HL-60 (cell line): Measurements from ENCODE around the gene SBSN.

ENCODE experiments used
- DNase-seq, 2 experiments: peaks; one replicate each; pipeline ENCODE4 v3.0.0-alpha.2; 2010 to 2020; ENCODE audit warnings: low read depth in 1 of 2, low spot score in 1 of 2
- H3K27ac ChIP-seq: fragments of 250-450 bp; sonication (Bioruptor Pico); replicated peaks from 2 replicates; pipeline ENCODE4 v1.5.1; 2020; ENCODE audit warnings: mild to moderate bottlenecking, moderate library complexity
- H3K27me3 ChIP-seq: fragments of 250-450 bp; sonication (Bioruptor Pico); 2 replicates; pipeline ENCODE4 v1.5.1; 2021; ENCODE audit warnings: mild to moderate bottlenecking, moderate library complexity; ENCODE audit not compliant: insufficient read depth, poor library complexity, severe bottlenecking
- H3K4me3 ChIP-seq: replicated peaks from 2 replicates; pipeline ENCODE4 v1.5.1; 2011; ENCODE audit warnings: mild to moderate bottlenecking, control low read depth, low read length; ENCODE audit not compliant: insufficient read depth
- GABPA ChIP-seq: IDR thresholded peaks from 2 replicates; pipeline ENCODE4 v1.6.1; 2012; ENCODE audit warnings: low read depth
- POLR2AphosphoS5 ChIP-seq: IDR thresholded peaks from 2 replicates; pipeline ENCODE4 v1.6.1; 2012; ENCODE audit warnings: low read depth
- SPI1 ChIP-seq: IDR thresholded peaks from 2 replicates; pipeline ENCODE4 v1.6.1; 2012; ENCODE audit warnings: low read depth, mild to moderate bottlenecking, borderline replicate concordance
- TF ChIP-seq, protein P1 (sequence below): IDR thresholded peaks from 2 replicates; pipeline ENCODE4 v1.6.1; 2012; ENCODE audit warnings: low read depth; ENCODE audit not compliant: insufficient replicate concordance
- TF ChIP-seq, protein P2 (sequence below): IDR thresholded peaks from one replicate; pipeline ENCODE4 v1.5.1; 2011; ENCODE audit warnings: low read length, control low read depth, inconsistent platforms; ENCODE audit not compliant: insufficient read depth

SBSN gene

DNA sequence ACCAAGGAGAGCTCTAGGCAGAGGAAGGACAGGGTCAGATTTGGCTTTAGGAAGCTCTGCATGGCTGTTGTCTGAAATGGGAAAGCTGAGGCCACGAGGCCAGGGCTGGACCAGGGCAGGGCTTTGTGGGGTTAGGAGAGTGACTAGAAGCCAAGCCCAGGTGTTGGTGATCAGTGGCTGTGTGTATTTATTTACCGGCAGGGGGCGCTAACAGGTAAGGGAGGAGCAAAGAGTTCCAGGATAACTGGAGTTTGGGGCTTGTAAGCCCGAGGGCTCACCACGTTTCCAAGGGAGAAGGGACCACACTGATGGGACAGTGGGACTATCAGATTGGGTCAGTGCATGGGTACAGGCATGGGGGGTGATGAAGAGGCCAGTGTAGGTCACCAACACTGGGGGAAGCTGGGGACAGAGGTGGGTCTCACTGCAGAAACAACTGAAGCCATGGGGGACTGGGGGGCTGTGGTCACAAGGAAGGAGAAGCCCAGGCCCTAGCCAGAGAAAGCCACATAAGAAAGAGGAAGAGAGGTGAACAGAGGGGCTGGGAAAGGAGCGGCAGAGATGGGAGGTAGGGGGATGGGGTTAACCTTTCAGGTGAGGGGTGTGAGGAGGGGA lies 21.2 kb upstream of the SBSN start:
- no peak for TF ChIP-seq GABPA
- TF ChIP-seq, protein P1, sequence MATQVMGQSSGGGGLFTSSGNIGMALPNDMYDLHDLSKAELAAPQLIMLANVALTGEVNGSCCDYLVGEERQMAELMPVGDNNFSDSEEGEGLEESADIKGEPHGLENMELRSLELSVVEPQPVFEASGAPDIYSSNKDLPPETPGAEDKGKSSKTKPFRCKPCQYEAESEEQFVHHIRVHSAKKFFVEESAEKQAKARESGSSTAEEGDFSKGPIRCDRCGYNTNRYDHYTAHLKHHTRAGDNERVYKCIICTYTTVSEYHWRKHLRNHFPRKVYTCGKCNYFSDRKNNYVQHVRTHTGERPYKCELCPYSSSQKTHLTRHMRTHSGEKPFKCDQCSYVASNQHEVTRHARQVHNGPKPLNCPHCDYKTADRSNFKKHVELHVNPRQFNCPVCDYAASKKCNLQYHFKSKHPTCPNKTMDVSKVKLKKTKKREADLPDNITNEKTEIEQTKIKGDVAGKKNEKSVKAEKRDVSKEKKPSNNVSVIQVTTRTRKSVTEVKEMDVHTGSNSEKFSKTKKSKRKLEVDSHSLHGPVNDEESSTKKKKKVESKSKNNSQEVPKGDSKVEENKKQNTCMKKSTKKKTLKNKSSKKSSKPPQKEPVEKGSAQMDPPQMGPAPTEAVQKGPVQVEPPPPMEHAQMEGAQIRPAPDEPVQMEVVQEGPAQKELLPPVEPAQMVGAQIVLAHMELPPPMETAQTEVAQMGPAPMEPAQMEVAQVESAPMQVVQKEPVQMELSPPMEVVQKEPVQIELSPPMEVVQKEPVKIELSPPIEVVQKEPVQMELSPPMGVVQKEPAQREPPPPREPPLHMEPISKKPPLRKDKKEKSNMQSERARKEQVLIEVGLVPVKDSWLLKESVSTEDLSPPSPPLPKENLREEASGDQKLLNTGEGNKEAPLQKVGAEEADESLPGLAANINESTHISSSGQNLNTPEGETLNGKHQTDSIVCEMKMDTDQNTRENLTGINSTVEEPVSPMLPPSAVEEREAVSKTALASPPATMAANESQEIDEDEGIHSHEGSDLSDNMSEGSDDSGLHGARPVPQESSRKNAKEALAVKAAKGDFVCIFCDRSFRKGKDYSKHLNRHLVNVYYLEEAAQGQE = no peak
- TF ChIP-seq SPI1 = no peak
- TF ChIP-seq, protein P2, sequence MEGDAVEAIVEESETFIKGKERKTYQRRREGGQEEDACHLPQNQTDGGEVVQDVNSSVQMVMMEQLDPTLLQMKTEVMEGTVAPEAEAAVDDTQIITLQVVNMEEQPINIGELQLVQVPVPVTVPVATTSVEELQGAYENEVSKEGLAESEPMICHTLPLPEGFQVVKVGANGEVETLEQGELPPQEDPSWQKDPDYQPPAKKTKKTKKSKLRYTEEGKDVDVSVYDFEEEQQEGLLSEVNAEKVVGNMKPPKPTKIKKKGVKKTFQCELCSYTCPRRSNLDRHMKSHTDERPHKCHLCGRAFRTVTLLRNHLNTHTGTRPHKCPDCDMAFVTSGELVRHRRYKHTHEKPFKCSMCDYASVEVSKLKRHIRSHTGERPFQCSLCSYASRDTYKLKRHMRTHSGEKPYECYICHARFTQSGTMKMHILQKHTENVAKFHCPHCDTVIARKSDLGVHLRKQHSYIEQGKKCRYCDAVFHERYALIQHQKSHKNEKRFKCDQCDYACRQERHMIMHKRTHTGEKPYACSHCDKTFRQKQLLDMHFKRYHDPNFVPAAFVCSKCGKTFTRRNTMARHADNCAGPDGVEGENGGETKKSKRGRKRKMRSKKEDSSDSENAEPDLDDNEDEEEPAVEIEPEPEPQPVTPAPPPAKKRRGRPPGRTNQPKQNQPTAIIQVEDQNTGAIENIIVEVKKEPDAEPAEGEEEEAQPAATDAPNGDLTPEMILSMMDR = peak; percentile 64
- TF ChIP-seq POLR2AphosphoS5 = no peak
- no peak overlapping the region for H3K4me3 ChIP-seq
- no peaks in the 10 kb centered on the region for H3K27me3 ChIP-seq
- H3K27ac ChIP-seq = no peak overlapping the region
- peak; percentile 51 to 60 for DNase-seq

DNA sequence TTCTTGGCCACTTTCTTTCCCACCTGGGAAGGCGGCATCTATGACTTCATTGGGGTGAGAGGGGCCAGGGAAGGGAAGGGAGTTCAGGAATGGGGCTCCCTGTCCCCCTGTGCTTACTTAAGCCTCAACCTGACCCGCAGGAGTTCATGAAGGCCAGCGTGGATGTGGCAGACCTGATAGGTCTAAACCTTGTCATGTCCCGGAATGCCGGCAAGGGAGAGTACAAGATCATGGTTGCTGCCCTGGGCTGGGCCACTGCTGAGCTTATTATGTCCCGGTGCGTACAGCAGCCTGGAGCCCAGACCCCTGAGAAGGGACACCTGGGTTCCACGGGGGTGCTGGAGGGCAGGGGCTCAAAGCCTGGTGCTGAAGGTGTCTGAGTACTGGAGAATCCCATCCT lies 18.4 kb upstream of the SBSN start:
- TF ChIP-seq SPI1 (no peak), POLR2AphosphoS5 (no peak), GABPA (no peak)
- TF ChIP-seq, protein P2 = no peak
- TF ChIP-seq, protein P1 = no peak
- Histone ChIP-seq H3K27ac (no peak overlapping the region; the same call in 1 of the 2 replicates), H3K4me3 (peak overlapping the region; percentile 94), H3K27me3 (no peaks in the 10 kb centered on the region)
- DNase-seq = no peak

- peak overlapping the region; percentile 88 for H3K27ac ChIP-seq
- TF ChIP-seq SPI1 (no peak), GABPA (no peak)
- peak; percentile 28 to 70 for DNase-seq
- H3K27me3 ChIP-seq = no peaks in the 10 kb centered on the region
- H3K4me3 ChIP-seq = peak overlapping the region; percentile 94
Observed at GRCh38 chr19:35545855-35546381, 17.8 kb upstream of the SBSN start.

DNA sequence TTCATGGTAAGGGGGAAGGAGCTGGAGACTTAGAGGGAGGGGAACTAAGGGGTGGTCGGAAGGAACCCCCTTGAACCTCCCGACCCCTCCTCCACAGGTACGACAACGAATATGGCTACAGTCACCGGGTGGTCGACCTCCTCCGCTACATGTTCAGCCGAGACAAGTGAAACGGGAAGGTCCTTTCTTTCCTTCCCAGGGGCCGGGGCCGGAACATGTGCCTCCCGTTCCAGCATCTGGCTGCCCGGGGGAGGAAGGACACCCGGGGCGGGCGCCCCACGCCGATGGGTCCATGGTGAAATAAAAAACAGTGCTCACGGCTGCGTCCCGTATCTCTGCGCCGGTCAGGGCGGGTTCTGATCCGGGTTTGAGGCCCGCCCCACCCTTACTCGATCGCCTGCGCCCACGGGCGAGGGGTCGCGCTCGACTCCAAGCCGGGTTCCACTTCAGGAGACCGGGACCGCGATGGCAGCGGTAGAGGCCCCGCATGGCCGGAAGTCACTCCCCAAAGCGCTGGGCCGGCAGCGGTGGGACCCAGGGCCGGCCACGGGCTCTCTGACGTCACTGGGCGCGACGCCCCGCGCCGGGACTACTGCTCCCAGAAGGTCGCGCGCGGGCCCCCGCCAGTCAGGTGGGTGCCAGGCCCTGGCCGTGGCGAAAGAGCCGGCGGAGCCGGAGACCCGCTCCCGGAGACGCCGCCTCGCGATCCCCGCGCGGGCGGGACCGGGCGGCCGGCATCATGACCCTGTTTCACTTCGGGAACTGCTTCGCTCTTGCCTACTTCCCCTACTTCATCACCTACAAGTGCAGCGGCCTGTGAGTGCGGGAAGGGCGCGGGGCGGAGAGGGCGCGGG lies 17.1 kb upstream of the SBSN start, which contains the start of gene TMEM147:
Gene TMEM147 (plus strand): TSS at position 626 of the 854 bp plus-strand sequence. CDS start 114 bp downstream, at position 740.
- H3K4me3 ChIP-seq = peak within 1 kb of the TSS; percentile 94
- peak; percentile 88 to 91 for DNase-seq
- TF ChIP-seq POLR2AphosphoS5 = peak; percentile 75
- 0 out of 2 replicates have a peak, but pooled peaks have one; percentile 48 for TF ChIP-seq GABPA
- TF ChIP-seq, protein P2 = no peak
- H3K27me3 ChIP-seq = no peaks in the 10 kb centered on the region
- H3K27ac ChIP-seq = peak within 1 kb of the TSS; percentile 88
